Astrocyte (in vitro differentiated cells and primary cell): ENCODE data around the gene PELO. TPM values are rescaled to one million over a fixed set of nuclear protein-coding genes. Genes with fewer than 3 reads are reported as not detected.

Experiments
- DNase-seq: peaks from one replicate; pipeline ENCODE4 v3.0.0-alpha.2; 2010; ENCODE audit warnings: low read depth
- FAIRE-seq: peaks from 2 replicates; lab custom pipeline; 2011; peaks lifted over from hg19 to GRCh38; lab: Jason Lieb, UNC
- H2AFZ ChIP-seq: 2 replicates; pipeline ENCODE4 v1.6.0; 2012; ENCODE audit warnings: low read depth, low read length, inconsistent platforms
- H3K27ac ChIP-seq: 2 replicates; pipeline ENCODE4 v1.5.1; 2011; ENCODE audit warnings: low read depth, low read length, inconsistent platforms
- H3K27me3 ChIP-seq: 2 replicates; pipeline ENCODE4 v1.6.0; 2011; ENCODE audit warnings: low read length, inconsistent platforms; ENCODE audit not compliant: insufficient read depth
- H3K36me3 ChIP-seq: 2 replicates; pipeline ENCODE4 v1.5.1; 2011; ENCODE audit warnings: low read length, inconsistent platforms; ENCODE audit not compliant: insufficient read depth
- H3K4me1 ChIP-seq: 2 replicates; pipeline ENCODE4 v1.5.1; 2011; ENCODE audit warnings: low read length, inconsistent platforms; ENCODE audit not compliant: insufficient read depth
- H3K4me2 ChIP-seq: 2 replicates; pipeline ENCODE4 v1.6.0; 2012; ENCODE audit warnings: low read length, inconsistent platforms
- H3K4me3 ChIP-seq: 2 replicates; pipeline ENCODE4 v1.5.1; 2011; ENCODE audit warnings: low read depth, mild to moderate bottlenecking, low read length, inconsistent platforms; ENCODE audit not compliant: insufficient read depth
- H3K79me2 ChIP-seq: 2 replicates; pipeline ENCODE4 v1.6.0; 2012; ENCODE audit warnings: mild to moderate bottlenecking, low read length, inconsistent platforms; ENCODE audit not compliant: insufficient read depth
- H3K9ac ChIP-seq: 2 replicates; pipeline ENCODE4 v1.6.0; 2012; ENCODE audit warnings: mild to moderate bottlenecking, low read length, inconsistent platforms
- H3K9me3 ChIP-seq: 2 replicates; pipeline ENCODE4 v1.5.1; 2012; ENCODE audit warnings: low read depth, mild to moderate bottlenecking, low read length, inconsistent platforms; ENCODE audit not compliant: insufficient read depth
- H4K20me1 ChIP-seq: 2 replicates; pipeline ENCODE4 v1.6.0; 2012; ENCODE audit warnings: low read length, inconsistent platforms; ENCODE audit not compliant: insufficient read depth
- H3K27ac Mint-ChIP-seq: one replicate; pipeline ENCODE4 v1.8.0; 2021; ENCODE audit warnings: mild to moderate bottlenecking, mixed read lengths; ENCODE audit not compliant: unreplicated experiment
- H3K27me3 Mint-ChIP-seq: one replicate; pipeline ENCODE4 v1.8.0; 2021; ENCODE audit warnings: low read depth, mixed read lengths; ENCODE audit not compliant: unreplicated experiment
- H3K36me3 Mint-ChIP-seq: one replicate; pipeline ENCODE4 v1.8.0; 2021; ENCODE audit warnings: low read depth, mixed read lengths; ENCODE audit not compliant: unreplicated experiment
- H3K4me1 Mint-ChIP-seq: one replicate; pipeline ENCODE4 v1.8.0; 2021; ENCODE audit warnings: low read depth, mixed read lengths; ENCODE audit not compliant: unreplicated experiment
- H3K4me3 Mint-ChIP-seq: one replicate; pipeline ENCODE4 v1.8.0; 2021; ENCODE audit warnings: mild to moderate bottlenecking, moderate library complexity, mixed read lengths; ENCODE audit not compliant: unreplicated experiment
- H3K9me3 Mint-ChIP-seq: one replicate; pipeline ENCODE4 v1.8.0; 2021; ENCODE audit warnings: mild to moderate bottlenecking, mixed read lengths; ENCODE audit not compliant: unreplicated experiment
- CTCF ChIP-seq: IDR thresholded peaks from 2 replicates; pipeline ENCODE4 v1.5.1; 2011; ENCODE audit warnings: low read depth, mild to moderate bottlenecking, inconsistent platforms, low read length, moderate library complexity; ENCODE audit not compliant: insufficient read depth
- EZH2 ChIP-seq: IDR thresholded peaks from 2 replicates; pipeline ENCODE4 v1.6.1; 2012; ENCODE audit warnings: mild to moderate bottlenecking, low read length, inconsistent platforms; ENCODE audit not compliant: insufficient read depth
- total RNA-seq: library from RNA; stranded (reverse); gene quantifications from 2 replicates; pipeline ENCODE4 v1.2.1, GENCODE V29; 2021

Gene PELO
- total RNA-seq, 1 donor from 2014 or later = 75.8 TPM

- no peak for TF ChIP-seq EZH2
- TF ChIP-seq CTCF = no peak
- FAIRE-seq (no peak), DNase-seq (no peak)
- peak overlapping the region; percentile 91 for H3K27ac Mint-ChIP-seq
- peaks cover 6% of the 10 kb centered on the region for H3K79me2 ChIP-seq
- H2AFZ ChIP-seq = no peak overlapping the region
- H3K4me3 ChIP-seq = no peak overlapping the region
- no peaks in the 10 kb centered on the region for H3K27me3 ChIP-seq
- H3K36me3 Mint-ChIP-seq = no peaks in the 10 kb centered on the region
- H4K20me1 ChIP-seq = no peaks in the 10 kb centered on the region
- H3K4me1 Mint-ChIP-seq = peaks cover 32% of the 10 kb centered on the region
- no peaks in the 10 kb centered on the region for H3K9me3 ChIP-seq
- peak overlapping the region; percentile 27 for H3K4me3 Mint-ChIP-seq
- no peaks in the 10 kb centered on the region for H3K36me3 ChIP-seq
- H3K4me1 ChIP-seq = peaks cover 14% of the 10 kb centered on the region
- peak overlapping the region; percentile 72 for H3K4me2 ChIP-seq
- no peaks in the 10 kb centered on the region for H3K9me3 Mint-ChIP-seq
- H3K27me3 Mint-ChIP-seq = no peaks in the 10 kb centered on the region
- H3K27ac ChIP-seq = peak overlapping the region; percentile 37
- H3K9ac ChIP-seq = no peak overlapping the region
Observed at GRCh38 chr5:52810426-52810825, 22.7 kb downstream of the PELO start.

GRCh38 chr5:52811067-52811749, 23.5 kb downstream of the PELO start:
- Histone ChIP-seq H3K27me3 (no peaks in the 10 kb centered on the region), H3K4me3 (no peak overlapping the region), H3K4me1 (peaks cover 14% of the 10 kb centered on the region), H3K9me3 (no peaks in the 10 kb centered on the region), H2AFZ (no peak overlapping the region), H4K20me1 (no peaks in the 10 kb centered on the region), H3K9ac (no peak overlapping the region), H3K4me2 (peak overlapping the region; percentile 7), H3K36me3 (no peaks in the 10 kb centered on the region), H3K27ac (no peak overlapping the region), H3K79me2 (no peaks in the 10 kb centered on the region)
- no peaks in the 10 kb centered on the region for H3K36me3 Mint-ChIP-seq
- H3K27me3 Mint-ChIP-seq = no peaks in the 10 kb centered on the region
- peak; percentile 49 for FAIRE-seq
- peaks cover 32% of the 10 kb centered on the region for H3K4me1 Mint-ChIP-seq
- no peak for TF ChIP-seq CTCF
- TF ChIP-seq EZH2 = no peak
- no peaks in the 10 kb centered on the region for H3K9me3 Mint-ChIP-seq
- H3K27ac Mint-ChIP-seq = peak overlapping the region; percentile 91
- H3K4me3 Mint-ChIP-seq = no peak overlapping the region
- DNase-seq = no peak
